Measurements from ENCODE around the gene MXD1.
"Not testable (repeated sequence)": the region's sequence is repeated elsewhere in the genome, so short reads cannot be mapped to it uniquely, and the experiment has no call there.

MXD1 gene, protein sequence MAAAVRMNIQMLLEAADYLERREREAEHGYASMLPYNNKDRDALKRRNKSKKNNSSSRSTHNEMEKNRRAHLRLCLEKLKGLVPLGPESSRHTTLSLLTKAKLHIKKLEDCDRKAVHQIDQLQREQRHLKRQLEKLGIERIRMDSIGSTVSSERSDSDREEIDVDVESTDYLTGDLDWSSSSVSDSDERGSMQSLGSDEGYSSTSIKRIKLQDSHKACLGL

DNA sequence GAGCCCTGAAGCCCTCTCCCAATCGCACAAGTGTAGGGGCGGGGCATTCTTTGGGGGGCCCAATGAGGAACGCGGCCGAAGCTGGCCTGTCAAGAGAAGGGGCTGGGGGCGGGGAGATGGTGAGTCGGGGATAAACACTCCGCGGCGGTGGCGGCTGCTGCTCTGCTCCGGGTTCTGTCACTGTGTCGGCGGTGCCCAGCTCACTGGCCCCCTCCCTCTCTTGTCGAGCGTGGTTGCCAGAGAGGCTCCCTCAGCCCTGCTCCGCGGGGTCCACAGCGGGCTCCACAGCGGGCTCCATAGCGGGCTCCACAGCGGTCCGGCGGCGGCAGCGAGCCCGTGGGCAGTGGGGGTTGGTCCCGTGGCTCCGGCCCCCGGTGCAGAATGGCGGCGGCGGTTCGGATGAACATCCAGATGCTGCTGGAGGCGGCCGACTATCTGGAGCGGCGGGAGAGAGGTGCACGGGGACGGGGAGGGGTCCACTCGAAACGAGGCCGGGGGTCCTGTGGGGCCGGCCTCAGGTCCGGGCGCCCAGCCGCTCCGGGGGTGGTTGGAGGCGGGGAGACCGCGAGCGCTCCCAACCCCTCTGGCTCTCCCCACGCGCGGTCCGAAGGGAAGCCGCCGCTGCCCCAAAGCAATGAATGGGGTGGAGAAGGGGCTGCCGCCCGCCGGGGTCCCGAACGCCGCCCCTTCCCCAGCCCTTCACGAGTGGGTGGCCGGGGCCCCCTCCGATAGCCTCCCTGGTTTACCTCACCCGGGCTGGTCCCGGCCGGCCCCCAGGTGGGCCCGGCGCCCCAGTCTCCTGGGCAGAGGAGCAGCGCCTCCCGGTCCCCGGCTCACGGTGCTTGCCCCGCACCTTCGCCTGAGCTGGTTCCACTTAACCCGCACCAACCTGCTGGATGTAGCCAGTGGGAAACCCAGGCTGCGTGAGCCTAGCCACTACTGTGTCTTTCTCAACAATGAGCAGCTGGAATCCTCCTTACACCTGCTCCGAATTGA lies at the start of gene MXD1:
TSS of gene MXD1 (plus strand) at position 160 of the 996 bp plus-strand sequence. CDS start at position 382, 222 bp downstream.
- in situ Hi-C loops (cut with HindIII; ENCODE audit: low sequenced_read_pairs), result loop anchor here (5.0 kb wide), 1 partner anchor 62 kb away; no protein-coding TSS in a partner anchor

DNA sequence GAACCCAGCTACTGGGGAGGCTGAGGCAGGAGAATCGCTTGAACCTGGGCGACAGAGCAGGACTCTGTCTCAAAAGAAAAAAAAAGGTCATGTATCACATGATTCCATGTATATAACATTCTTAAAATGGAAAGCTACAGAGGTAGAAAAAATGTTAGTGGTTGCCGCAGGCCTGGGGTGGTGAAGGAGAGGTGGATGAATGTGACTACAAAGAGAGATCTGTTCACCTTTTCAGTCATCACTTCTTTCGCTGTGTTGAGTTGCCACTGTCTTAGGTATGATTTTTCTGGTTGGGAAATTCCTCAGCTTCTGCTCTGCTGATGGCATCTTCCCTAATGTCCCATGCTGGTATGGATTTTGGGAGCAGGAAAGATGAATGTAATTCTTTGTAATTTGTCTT lies 26.5 kb upstream of the MXD1 start:
- in situ Hi-C loops (cut with HindIII; ENCODE audit: low sequenced_read_pairs), result no loop called here

- in situ Hi-C loops (cut with HindIII; ENCODE audit: low sequenced_read_pairs), result no loop called here
These were observed 25.6 kb upstream of the MXD1 start for GRCh38 chr2:69889302-69889701.

- in situ Hi-C loops (cut with HindIII; ENCODE audit: low sequenced_read_pairs), result no loop called here
These were observed 24.0 kb upstream of the MXD1 start for GRCh38 chr2:69890881-69891280.

DNA sequence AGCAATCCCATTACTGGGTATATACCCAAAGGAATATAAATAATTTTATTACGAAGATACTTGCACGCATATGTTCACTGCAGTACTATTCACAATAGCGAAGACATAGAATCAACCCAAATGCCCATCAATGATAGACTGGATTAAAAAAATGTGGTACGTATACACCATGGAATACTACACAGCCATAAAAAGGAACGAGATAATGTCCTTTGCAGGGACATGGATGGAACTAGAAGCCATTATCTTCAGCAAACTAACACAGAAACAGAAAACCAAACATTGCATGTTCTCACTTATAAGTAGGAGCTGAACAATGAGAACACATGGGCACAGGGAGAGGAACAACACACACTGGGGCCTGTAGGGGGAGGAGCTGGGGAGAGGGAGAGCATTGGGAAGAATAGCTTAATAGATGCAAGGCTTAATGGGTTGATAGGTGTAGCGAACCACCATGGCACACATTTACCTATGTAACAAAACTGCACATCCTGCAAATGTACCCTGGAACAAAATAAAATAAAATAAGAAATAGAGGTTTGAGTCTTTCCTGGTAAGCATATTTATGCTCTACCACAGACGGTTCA lies 22.0 kb upstream of the MXD1 start:
- in situ Hi-C loops (cut with HindIII; ENCODE audit: low sequenced_read_pairs), result not testable (repeated sequence)

GRCh38 chr2:69893684-69894551 lies 21.0 kb upstream of the MXD1 start, which contains the start of gene SNRNP27:
Gene SNRNP27 (plus strand): TSS chr2:69893956. CDS start chr2:69893985, 29 bp downstream.
- in situ Hi-C loops (cut with HindIII; ENCODE audit: low sequenced_read_pairs), result no loop called here

- in situ Hi-C loops (cut with HindIII; ENCODE audit: low sequenced_read_pairs), result not testable (repeated sequence)
These were observed 20.2 kb upstream of the MXD1 start for GRCh38 chr2:69894737-69895136.

- in situ Hi-C loops (cut with HindIII; ENCODE audit: low sequenced_read_pairs), result loop anchor here (10.0 kb wide), 2 partner anchors 162 to 242 kb away; no protein-coding TSS in a partner anchor
These were observed 12.5 kb upstream of the MXD1 start for GRCh38 chr2:69902213-69902922.

GRCh38 chr2:69907216-69907615 lies 7.7 kb upstream of the MXD1 start:
- in situ Hi-C loops (cut with HindIII; ENCODE audit: low sequenced_read_pairs), result loop anchor here (10.0 kb wide), 2 partner anchors 158 to 238 kb away; no protein-coding TSS in a partner anchor

GRCh38 chr2:69911985-69912563 lies 2.8 kb upstream of the MXD1 start:
- in situ Hi-C loops (cut with HindIII; ENCODE audit: low sequenced_read_pairs), result no loop called here

GRCh38 chr2:69914164-69914949 lies 552 bp upstream of the MXD1 start:
- in situ Hi-C loops (cut with HindIII; ENCODE audit: low sequenced_read_pairs), result no loop called here

- in situ Hi-C loops (cut with HindIII; ENCODE audit: low sequenced_read_pairs), result loop anchor here (5.0 kb wide), 1 partner anchor 61 kb away; no protein-coding TSS in a partner anchor
These were observed 1.2 kb downstream of the MXD1 start for GRCh38 chr2:69916106-69916505.

DNA sequence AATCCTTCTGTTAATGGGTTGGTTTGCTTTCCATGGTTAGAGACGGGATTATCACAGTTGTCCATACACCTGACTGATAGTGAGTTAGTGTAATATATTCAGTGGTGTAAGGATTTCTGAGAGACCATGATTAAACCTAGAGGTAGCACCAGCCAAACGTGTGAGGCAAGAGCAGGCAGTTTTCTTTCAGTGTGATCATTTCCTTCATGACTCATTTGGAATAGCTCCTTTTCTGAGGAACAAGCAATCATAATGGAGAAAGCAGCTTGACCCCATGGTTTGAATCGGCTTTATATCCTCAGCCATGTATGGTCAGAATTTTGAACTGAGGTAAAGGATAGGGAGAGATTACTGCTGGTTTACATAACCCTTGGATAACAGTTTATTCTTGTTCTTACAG lies 2.9 kb downstream of the MXD1 start:
- in situ Hi-C loops (cut with HindIII; ENCODE audit: low sequenced_read_pairs), result loop anchor here (5.0 kb wide), 1 partner anchor 59 kb away; no protein-coding TSS in a partner anchor

- in situ Hi-C loops (cut with HindIII; ENCODE audit: low sequenced_read_pairs), result loop anchor here (5.0 kb wide), 1 partner anchor 59 kb away; no protein-coding TSS in a partner anchor
These were observed 3.5 kb downstream of the MXD1 start for GRCh38 chr2:69918401-69918800.

DNA sequence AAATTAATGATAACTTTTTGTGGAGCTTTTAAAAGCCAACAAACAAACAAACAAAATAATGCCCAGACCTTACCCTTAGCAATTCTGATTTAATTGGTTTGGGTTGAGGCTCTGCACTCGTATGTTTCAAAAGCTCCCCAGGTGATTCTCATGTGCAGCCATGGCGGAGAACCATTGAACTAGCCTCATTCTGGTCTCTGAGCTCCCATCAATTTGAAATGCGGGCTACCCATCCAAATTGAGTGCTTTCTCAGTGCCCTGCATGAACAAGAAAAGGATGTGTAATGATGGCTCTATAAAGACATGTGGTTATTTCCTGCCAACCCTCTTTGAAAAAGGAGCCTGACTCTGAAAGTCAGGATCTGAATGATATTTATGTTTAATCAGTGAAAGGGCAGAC lies 8.2 kb downstream of the MXD1 start:
- in situ Hi-C loops (cut with HindIII; ENCODE audit: low sequenced_read_pairs), result no loop called here

DNA sequence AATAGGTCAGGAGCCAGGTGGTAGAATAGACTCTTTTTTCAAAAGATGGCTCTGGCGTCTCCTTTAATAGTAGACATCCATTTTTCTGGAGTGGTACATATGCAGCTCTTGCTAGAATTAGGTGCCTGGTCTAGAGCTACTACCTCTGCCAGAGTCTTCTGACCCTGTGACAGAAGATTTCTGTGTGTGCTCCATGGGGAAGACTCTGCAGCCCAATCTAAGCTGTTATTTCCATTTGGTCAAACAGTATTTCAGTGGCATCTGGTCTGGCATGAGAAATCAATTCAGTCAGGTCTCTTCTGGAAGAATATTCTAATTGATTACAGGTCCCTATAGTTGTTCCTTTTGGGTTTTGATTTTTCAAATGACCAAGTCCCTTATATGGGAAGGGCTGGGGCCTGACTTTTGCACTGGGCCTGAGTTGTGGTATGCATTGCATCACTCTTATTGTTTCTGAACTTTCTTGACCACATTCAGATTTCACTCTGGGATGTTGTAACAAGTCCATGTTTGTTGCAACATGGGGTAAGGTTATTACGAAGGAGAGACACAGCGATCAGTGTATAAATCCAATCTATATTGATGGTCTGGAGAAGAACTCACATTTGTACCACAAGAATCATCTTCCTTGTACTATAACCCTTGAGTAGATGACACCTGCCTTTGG lies 12.1 kb downstream of the MXD1 start:
- in situ Hi-C loops (cut with HindIII; ENCODE audit: low sequenced_read_pairs), result no loop called here

- in situ Hi-C loops (cut with HindIII; ENCODE audit: low sequenced_read_pairs), result no loop called here
These were observed 17.1 kb downstream of the MXD1 start for GRCh38 chr2:69931832-69932595.

Measured in endothelial cell of hepatic sinusoid (primary cell).